HG03280 (cell line): Measurements from ENCODE around the gene RAD51B.

ENCODE experiments used
- ATAC-seq: cut with Tn5 transposase; IDR thresholded peaks from one replicate; pipeline ENCODE4 v1.9.1; 2021; ENCODE audit warnings: mild to moderate bottlenecking, moderate library complexity; ENCODE audit not compliant: unreplicated experiment

RAD51B gene

DNA sequence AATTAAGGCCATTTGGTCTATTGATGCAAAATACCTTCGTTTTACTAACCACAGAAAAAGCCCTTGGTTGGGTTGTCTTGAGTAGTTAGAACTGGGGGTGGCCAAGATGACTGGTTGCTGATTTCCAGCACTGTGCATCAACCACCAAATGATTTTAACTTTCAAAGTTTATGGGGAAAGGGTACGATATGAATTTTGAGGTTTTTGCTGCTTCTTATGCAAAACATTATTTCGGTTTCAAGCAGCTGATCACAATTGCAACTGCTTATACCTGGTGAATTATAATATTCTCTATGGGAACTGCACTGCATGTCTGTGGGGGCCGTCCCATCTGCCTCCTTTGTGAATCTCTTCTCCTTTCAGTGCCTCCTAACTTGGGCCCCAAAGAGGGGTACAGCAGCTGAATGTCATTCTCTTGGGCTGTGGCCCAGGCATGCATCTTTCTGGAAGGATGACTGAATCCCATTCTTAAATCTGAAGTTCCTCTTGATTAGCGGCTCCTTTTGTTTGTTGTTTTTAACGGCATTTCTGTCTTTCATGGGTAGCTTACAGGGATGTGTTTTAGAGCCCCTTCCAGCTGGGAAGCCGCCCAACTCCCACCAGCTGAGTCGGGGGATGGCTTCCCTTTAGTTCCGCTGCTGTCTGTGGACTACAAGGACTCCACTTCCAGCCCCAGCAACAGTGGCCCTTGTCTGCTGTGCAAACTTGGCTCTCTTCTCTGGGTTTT is 493.5 kb downstream of the RAD51B start:
- ATAC-seq, result peak; percentile 93

DNA sequence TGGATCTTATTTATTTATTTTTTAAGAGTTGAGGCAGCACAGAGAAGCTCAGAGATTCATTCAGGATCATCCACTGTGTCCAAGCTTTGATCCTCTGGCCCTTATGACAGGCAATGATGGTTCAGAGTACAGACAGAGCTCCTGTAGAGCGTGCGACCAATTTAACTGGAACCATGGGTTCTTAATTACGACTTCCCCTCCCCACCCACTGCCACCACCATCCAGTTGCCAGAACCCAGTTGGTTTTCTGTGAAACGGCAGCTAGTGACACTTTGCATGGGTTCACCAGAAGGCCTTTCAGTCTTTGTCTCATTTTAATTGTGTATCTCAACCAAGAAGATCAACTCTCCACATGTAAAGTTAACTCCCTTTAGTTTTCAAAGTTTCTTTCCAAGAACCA is 495.1 kb downstream of the RAD51B start:
- ATAC-seq, result no peak

DNA sequence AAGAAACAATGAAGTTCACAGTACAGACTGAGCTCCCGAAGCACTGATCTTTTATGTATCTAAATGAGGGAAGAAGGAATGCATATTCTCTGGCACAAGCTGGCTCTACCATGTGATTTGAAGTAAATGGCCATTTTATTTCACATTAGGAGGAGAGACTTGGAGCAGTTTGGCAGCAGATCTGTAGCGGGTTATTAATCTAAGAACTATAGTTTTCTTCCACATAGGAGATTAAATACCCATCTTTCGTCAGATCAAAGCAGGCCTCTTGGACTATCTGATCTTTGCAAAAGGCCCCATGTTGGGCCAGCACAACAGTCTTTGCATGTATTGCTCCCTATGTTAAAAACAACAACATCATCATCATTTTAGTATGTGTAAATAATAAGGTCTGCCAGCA is 495.5 kb downstream of the RAD51B start:
- ATAC-seq, result no peak

DNA sequence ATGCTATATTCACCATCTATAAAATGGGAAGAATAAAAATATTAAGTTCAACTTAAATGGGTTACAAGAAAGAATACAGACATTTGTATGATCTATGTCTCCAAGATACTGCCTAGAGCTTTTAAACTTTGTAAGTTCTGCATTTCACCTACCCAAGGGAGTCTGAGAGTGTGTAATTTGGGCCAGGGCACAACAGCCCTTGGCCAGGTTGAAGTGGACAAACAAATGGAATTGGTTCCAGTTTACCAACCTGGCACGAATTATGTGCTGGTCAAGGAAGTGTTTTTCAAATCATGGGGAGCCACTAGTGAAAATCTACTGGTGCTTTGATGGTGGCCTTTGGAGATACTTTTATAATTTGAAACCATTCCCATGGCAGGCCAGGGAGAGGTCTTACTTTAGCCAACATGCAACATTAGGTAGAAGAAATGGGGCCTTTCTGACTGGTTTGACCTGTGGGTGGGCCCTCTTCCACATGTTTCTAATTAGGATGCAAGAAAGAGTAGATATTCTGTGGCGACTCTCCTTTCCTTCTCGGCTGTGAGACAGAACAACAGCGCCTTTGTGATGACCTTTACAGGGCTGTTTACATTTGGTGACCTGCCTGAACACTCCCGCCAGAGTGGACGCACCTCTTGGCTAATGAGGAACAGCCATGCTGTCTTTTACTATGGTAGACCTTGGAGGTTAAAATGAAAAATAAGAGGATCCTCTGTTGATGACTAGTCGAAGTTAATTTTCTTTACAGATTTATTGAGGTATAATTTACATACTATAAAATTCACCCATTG is 496.7 kb downstream of the RAD51B start:
- ATAC-seq, result no peak

DNA sequence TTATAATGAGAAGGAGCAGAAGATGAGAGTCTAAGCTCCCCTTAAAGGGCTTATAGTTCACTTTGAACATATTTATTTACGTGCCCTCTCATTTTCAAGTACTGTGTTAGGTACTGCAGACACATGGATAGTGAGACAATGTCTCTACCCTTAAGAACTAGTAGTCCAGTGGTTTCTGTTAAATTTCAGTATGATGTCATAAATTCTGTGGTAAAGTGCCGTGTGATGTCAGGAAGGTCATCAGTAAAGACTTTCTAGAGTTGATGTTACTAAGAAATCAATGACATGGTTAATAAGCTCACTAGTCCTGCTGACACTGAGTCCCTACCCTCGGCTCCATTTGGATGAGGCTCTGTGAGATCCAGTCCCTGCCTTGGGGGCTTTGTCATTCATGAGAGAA is 497.7 kb downstream of the RAD51B start:
- no peak for ATAC-seq

DNA sequence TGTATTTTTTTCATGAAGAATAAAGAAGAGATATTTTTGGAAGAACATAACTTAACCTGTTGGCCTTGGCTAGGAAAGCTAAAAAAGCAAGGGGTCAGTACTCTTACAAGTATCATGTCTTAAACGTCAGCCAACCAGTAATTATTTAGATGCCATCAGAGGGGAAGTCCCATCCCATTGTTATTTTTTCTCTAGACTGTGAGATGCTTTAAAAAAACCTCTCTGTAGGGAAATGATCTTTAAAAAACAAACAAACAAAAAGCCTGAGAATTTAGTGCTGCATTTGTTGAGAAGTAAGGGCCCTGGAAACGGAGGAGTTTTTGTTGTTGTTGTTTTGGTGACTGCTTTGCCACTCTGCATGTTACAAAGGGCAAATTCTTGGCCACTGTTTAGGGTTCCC is 499.2 kb downstream of the RAD51B start:
- ATAC-seq, result no peak

DNA sequence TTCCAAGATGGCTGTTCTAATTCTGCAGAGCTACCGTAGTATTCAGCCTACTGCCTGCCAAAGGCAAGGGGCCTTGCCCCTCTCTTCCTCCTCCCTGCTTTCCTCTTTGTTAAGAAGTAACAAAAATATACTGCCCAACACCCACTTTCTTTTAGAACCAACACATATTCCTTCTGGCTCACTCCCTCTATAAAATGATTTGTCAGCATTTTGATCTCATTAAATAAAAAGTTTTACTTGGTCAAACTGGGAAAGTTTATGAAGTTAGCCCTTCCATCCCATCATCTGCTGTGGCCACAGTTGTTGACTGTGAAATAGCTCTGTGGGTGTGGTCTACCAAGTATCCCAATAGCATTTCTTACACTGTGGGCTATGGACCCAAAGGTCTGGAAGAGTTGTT is 500.9 kb downstream of the RAD51B start:
- no peak for ATAC-seq

DNA sequence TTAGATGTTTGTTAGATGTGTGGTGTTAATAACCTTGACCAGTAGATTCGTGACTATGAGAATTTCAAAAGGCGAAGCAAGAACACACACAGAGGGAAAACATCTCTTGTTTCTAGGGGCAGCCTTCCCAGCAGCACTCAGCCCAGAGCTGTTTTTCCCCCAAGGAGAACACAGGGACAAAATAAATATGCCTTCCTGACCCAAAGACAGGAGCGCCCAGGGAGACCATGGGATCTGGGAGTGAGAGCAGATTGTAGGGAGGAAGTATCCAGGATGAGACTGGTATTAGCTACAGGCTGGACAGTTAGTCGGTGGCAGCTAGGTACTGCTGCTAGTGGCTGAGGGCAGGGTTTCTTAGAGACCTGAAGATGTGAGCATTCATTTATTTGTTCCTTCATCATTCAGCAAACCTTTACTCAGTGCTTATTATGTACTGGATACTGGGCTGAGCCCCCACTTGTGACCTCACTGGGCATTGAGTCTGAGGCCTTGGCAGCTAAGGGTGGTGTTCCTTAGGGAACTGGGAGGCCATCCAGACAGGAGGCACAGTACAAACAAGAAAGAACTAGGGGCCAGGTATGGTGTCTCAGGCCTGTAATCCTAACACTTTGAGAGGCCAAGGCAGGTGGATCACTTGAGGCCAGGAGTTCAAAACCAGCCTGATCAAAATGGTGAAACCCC is 503.5 kb downstream of the RAD51B start:
- no peak for ATAC-seq

DNA sequence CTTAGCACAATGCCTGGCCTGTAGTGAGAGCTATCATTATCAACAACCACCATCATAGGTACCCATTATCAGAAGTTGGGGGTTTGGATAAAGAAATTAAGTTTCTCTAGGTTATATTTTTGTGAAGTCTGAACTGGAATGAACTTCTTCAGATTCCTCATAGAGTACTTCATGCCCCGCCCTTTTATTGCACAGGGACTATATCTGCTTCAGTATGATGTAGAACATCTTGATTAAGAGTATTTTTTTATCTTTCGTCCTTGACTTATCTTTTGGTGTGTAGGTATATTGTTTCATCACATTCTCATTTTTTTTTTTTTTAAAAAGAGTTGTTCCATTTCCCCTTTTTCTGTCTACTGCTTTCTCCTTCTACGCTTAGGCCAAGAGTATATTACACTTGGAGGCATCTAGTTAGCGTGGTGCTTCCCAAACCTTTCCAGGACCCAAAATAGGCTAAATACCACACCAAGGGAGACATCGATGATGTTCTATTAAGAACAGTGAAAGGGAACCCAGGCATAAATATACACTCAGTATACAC is 505.8 kb downstream of the RAD51B start:
- no peak for ATAC-seq

DNA sequence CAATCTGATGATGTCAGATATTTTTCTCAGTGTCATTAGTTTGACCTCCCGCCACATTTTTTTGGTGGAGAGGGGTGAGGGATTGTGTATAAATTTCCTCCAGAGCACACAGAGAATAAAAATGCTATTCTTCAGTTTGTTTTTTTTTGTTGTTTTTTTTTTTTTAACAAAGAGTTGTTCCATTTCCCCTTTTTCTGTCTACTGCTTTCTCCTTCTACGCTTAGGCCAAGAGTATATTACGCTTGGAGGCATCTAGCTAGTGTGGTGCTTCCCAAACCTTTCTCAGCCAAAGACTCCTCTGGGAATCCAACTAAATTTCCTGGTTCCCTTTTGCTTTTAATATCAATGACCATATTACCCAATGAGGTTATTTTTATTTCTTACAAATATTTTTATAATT is 507.7 kb downstream of the RAD51B start:
- ATAC-seq, result no peak

DNA sequence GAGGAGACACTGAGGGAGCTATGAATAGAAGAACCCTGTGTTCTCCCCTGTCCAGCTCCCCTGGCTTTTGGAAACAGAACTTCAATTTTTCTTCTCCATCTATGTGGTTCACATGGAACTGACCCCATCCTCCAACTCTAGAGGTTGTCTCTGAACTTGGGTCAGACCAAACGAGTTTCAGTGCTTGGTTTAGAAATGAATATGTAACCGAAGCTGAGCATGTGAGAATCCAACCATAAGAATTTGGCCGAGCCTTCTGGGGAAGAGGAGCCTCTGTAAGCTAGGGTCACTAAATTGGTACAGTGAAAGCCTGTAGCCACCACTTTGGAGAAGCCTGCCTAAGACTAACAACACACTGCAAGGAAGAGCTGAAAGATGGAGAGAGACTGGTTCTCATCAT is 508.9 kb downstream of the RAD51B start:
- peak; percentile 74 for ATAC-seq

DNA sequence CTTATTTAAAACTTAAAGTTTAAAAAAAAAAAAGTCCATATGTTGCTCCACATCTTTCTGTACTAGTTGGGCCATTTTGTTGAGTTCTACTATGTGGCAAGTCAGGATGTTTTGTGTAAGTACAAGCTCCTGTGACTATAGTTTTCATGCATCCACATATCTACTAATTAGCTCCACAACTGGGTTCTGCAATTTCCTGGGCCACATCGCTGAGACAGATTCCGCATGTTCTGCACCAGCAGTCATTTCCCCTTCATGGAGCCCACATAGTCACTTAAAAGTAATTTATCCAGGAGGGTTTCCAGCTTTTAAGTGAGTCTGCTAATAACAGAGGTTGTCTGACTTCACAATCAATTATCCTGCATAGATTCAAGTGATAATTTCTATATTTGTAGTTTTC is 511.8 kb downstream of the RAD51B start:
- no peak for ATAC-seq

DNA sequence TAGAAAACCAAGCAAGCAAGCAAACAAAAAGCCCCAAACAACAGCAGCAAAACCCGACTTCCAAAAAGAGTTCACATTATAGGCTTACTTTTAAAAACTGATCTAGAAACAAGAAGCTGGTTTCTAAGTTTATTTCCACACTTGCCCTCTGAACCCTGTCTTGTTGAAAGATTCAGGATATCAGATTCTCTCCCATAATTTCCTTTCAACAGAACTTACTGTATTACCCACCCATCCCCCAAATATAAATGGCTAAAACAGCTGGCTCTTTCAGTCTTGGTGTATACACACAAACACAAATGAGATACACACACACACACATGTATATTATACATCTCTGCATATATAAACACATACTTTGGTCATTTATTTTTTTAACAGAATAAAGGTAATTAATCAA is 512.4 kb downstream of the RAD51B start:
- no peak for ATAC-seq

DNA sequence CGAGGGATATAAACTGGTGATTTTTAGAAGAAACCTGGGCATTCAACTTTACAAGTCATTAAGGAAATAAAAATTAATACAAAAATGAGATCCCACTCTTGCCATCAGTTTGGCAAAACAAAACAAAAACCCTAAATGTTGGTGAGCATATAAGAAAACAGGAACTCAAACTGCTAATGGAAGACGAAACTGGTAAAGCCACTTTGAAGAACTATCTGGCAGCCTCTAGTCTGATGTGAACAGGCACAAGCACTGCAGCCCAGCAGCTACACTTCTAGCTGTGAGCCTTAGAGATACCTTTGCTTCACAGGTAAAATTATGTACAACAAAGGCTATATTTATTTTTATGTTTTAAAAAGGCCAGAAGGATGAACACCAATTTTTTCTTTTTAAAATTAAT is 513.7 kb downstream of the RAD51B start:
- ATAC-seq, result no peak

DNA sequence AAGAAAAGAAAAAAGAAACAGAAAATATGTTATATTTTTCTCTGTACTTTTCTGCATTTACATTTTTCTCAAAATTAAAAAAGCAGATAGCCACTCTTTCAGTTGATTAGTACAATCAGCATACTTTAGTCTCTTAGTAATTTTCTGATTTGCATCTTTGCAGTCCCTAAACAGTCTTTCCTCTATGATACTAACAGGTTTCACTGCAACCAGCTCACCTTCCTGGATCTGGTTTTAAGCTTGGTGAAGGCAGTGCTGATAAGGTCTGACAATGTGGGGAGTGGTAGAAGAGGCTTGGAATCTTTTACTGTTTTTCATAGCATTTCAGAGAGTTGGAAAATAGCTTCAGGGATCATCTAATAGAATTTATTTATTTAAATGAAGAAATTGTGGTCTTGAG is 515.7 kb downstream of the RAD51B start:
- no peak for ATAC-seq

DNA sequence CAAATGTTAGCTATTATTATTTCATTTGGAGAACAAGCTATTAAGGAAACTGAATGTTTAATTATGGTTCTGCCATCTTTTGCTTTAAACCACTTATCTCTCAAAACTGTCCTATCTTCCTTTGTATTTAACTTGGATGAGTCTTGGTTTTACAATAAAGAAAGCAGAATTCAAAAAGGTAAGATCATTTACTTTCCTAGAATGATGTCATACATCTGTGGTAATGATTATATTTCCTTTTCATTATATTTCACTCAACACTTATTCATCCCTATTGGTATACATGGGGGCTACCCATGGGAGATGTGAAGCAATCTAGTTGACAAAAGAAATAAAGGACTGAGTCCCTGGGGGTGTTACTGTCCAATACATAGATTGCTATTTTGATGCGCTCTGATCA is 516.6 kb downstream of the RAD51B start:
- ATAC-seq, result no peak

DNA sequence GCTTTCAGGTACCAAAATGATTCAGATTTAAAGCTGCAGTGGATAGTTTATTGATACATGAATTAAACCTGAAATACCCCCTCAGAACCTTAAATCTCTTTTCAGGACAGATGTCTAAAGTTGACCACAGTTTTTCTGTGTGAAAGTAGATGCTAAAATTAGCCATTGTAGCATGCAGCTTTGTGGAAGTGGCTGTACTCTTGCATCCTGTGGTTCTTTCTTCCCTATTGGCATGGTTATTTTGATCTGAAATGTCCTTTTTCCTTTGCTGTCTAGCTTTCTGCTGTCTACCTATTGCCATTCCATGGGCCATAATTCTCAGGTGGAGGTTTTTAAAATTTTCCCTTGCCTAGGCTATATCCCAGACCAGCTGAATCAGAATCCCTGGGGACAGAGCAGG is 517.7 kb downstream of the RAD51B start:
- no peak for ATAC-seq

DNA sequence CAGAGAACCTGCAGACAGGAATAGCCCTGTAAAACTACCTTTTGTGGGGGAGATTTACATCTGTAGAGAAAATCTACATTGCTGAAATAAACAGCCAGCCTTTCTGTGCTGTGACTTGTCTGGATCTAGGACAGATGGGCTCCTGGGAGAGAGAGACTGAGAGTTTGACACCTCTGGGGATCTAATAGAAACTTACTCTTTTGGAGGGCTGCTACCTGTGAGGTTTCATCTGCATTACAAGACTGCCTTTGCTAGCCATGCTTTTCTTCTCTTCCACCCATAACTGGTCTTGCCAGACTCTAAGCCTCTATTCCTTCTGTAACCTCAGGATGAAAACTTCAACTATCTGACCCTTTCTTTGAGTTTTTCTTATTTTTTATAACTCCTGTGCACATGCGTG is 520.7 kb downstream of the RAD51B start:
- ATAC-seq, result no peak

DNA sequence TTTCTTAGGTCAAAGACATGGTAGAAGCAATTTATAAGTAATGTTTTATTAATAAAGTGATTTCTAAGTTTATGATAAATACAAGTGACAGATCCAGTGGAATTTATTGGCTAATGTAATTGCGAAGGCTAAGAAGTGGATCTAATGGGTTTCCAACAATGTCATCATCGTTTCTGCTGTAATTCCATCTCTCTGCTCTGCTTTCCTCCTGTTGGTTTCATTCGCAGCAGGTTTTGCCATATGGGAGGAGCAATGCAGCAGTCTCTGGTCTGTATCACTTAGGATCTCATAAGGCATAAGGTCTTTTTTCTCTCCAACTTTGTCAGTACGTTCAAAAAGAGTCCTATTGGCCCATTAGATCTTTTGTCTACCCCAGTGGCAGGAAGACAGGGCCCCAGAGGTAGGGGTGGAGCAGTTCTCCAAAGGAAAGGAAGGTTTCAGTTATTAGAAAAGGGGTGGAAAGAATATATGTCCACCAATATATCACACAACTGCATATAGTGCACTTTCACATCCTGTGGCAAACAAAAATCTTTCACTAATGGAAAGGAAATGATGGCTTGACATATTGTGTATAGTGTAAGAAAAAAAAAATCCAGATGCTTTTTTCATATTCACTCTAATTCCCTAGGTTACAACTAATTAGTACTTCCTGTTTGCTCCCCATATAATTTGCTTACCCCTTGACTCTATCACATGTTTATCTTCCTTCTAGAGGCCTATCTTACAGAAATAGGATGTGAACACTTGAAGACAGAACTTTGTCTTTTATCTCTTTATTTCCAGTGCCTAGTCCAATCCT is 522.0 kb downstream of the RAD51B start:
- ATAC-seq, result no peak

DNA sequence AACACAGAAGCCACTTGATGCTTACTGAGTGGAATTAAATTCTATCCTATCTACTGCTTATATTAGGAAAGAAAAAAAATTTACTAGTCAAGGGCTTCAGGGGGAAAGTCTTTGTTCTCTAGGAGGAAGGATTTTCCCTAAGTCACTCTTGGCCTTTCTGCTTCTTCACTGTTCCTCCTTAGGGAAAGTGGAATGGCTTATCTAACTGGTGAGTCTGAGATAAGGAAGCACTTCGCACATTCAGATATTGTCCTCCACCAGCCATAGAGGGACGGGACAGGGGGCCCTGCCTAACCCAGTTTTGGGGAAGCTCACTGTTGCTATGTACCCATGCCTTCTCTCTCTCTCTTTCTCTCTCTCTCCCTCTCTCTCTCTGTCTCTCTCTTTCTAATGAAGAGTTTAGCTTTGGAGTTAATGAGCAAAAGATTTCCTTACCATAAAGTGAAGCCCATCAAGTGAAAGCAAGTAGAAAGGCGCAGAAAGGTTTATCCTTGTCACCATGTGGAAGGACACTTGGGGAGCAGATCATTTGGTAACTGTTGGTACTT is 522.7 kb downstream of the RAD51B start:
- no peak for ATAC-seq
